ENCODE measurements around the gene EIF3D.

DNA sequence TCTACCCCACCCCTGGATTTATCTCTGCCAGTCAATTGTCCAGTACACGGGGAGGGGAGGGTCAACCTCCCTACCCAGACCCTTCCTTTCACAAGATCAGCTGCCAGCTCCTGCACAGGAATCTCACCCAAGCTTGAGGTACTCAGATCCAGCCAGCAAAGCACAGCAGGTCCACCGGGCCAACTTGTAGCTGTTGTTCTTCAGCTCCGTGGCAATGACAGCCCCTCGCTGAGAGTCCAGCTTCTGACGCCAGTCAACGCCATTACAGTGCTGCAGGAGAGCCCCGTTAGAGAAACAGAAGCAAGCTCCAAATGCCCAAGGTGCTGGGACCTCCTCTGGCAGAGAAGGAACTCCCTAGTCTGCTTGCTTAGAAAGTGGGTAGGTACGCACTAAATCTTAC, 16.6 kb downstream of the EIF3D start:
- TF ChIP-seq, protein P1, sequence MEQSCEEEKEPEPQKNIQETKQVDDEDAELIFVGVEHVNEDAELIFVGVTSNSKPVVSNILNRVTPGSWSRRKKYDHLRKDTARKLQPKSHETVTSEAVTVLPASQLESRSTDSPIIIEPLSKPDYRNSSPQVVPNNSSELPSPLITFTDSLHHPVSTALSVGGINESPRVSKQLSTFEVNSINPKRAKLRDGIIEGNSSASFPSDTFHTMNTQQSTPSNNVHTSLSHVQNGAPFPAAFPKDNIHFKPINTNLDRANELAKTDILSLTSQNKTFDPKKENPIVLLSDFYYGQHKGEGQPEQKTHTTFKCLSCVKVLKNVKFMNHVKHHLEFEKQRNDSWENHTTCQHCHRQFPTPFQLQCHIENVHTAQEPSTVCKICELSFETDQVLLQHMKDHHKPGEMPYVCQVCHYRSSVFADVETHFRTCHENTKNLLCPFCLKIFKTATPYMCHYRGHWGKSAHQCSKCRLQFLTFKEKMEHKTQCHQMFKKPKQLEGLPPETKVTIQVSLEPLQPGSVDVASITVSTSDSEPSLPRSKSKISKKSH (CRISPR knock-in tag; IDR thresholded peaks at IDR 0.05) = no peak
- TF ChIP-seq ZBTB1 (CRISPR knock-in tag; IDR thresholded peaks at IDR 0.05; ENCODE audit: borderline replicate concordance, low read depth) (no peak), GABPA (tag; conservative IDR thresholded peaks at IDR 0.05; ENCODE audit: low read depth) (no peak), TGIF2 (CRISPR knock-in tag; IDR thresholded peaks at IDR 0.05) (no peak), NRF1 (conservative IDR thresholded peaks at IDR 0.05 in 1 of 2, IDR thresholded peaks at IDR 0.05 in 1 of 2) (no peak), CBFB (CRISPR knock-in tag; IDR thresholded peaks at IDR 0.05) (no peak), CREM (IDR thresholded peaks at IDR 0.05; ENCODE audit: low read depth) (no peak)
- TF ChIP-seq, protein P2, sequence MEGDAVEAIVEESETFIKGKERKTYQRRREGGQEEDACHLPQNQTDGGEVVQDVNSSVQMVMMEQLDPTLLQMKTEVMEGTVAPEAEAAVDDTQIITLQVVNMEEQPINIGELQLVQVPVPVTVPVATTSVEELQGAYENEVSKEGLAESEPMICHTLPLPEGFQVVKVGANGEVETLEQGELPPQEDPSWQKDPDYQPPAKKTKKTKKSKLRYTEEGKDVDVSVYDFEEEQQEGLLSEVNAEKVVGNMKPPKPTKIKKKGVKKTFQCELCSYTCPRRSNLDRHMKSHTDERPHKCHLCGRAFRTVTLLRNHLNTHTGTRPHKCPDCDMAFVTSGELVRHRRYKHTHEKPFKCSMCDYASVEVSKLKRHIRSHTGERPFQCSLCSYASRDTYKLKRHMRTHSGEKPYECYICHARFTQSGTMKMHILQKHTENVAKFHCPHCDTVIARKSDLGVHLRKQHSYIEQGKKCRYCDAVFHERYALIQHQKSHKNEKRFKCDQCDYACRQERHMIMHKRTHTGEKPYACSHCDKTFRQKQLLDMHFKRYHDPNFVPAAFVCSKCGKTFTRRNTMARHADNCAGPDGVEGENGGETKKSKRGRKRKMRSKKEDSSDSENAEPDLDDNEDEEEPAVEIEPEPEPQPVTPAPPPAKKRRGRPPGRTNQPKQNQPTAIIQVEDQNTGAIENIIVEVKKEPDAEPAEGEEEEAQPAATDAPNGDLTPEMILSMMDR (IDR thresholded peaks at IDR 0.05 in 2 of 3, conservative IDR thresholded peaks at IDR 0.05 in 1 of 3; ENCODE audit: insufficient read depth in 2 of 3, low read depth in 1 of 3, low read length in 3 of 3) = no peak

Measured in K562 (cell line).